HUES48 (cell line): ENCODE measurements around the gene RMI2.

ENCODE experiments used
- H3K27ac ChIP-seq: one replicate; pipeline ENCODE4 v1.7.0; 2013; ENCODE audit warnings: low read depth, low read length, inconsistent platforms
- H3K27me3 ChIP-seq: 2 replicates; pipeline ENCODE4 v1.6.1; 2013; ENCODE audit warnings: mild to moderate bottlenecking, low read length; ENCODE audit not compliant: control insufficient read depth, insufficient read depth
- H3K36me3 ChIP-seq: 2 replicates; pipeline ENCODE4 v1.6.1; 2013; ENCODE audit warnings: low read length; ENCODE audit not compliant: control insufficient read depth, insufficient read depth
- H3K4me1 ChIP-seq: 2 replicates; pipeline ENCODE4 v1.6.1; 2013; ENCODE audit warnings: mild to moderate bottlenecking, low read length; ENCODE audit not compliant: control insufficient read depth, insufficient read depth
- H3K4me3 ChIP-seq: 2 replicates; pipeline ENCODE4 v1.5.1; 2013; ENCODE audit warnings: mild to moderate bottlenecking, low read depth, low read length
- H3K9ac ChIP-seq: 2 replicates; pipeline ENCODE4 v1.6.1; 2013; ENCODE audit warnings: mild to moderate bottlenecking, low read depth, low read length, moderate library complexity
- H3K9me3 ChIP-seq: 2 replicates; pipeline ENCODE4 v1.6.1; 2013; ENCODE audit warnings: low read length; ENCODE audit not compliant: control insufficient read depth, insufficient read depth

The RMI2 gene

DNA sequence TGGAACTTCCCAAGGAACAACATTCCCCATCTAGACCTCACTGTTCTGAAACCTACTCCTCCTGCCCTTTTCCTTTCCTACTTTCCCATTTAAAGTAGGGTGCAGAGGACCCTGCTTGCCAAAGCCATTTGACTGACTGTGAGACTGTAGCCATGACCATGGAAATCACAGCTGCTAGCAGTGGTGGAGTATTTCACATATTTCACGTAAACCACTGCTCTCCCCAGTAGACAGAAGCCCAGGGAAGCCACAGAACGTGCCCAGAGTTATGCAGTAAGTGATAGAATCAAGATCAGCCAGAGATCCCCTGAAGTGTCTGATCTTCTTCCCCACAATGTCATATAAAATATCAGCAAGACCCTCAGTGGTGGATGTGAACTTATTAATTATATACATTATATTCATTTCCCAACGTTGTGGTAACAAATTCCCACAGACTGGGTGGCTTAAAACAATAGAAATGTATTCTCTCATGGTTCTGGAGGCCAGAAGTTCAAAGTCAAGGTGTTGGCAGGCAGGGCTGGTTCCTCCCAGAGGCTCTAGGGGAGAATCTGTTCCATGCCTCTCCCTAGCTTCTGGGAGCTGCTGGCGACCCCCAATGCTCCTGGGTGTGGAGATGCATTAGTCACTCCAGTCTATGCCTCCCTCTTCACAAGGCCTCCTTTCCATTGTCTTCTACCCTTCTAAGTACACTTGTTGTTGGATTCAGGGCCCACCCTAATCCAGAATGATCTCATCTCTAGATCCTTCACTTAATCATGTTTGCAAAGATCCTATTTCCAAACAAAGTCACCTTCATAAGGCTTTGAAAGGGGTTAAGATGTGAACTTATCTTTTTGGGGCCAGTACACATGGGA lies 43.4 kb upstream of the RMI2 start:
- Histone ChIP-seq H3K27ac (no peak overlapping the region), H3K27me3 (no peaks in the 10 kb centered on the region), H3K4me1 (peaks cover 18% of the 10 kb centered on the region), H3K9ac (no peak overlapping the region), H3K9me3 (no peaks in the 10 kb centered on the region), H3K4me3 (no peak overlapping the region), H3K36me3 (no peaks in the 10 kb centered on the region)

DNA sequence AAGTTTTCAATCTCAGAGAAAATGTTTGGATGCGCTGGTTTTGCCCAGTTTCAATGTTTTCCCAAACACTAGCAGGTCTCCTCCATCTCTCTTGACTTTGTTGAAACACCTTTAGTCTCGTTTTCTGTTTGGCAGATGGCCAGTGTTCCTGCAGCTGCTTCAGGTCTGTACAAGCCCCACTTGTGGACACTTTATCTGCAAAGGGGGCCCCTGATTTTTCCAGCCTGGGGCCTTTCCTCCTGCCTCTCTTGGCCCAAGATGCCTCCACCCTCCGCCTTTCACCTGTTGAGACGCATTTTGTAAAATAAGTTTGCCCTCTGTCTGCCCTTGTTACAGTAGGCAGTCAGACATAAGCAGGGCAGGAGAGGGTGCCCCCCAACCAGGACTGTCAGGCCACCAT lies 42.3 kb upstream of the RMI2 start:
- Histone ChIP-seq H3K9me3 (no peaks in the 10 kb centered on the region), H3K9ac (no peak overlapping the region), H3K4me1 (0 out of 2 replicates have a peak, but pooled peaks cover 7% of the 10 kb centered on the region), H3K4me3 (no peak overlapping the region), H3K36me3 (no peaks in the 10 kb centered on the region), H3K27ac (no peak overlapping the region), H3K27me3 (no peaks in the 10 kb centered on the region)

- Histone ChIP-seq H3K4me3 (no peak overlapping the region), H3K4me1 (peaks cover 4% of the 10 kb centered on the region; the same call in 1 of the 2 replicates), H3K27ac (no peak overlapping the region), H3K36me3 (no peaks in the 10 kb centered on the region), H3K9ac (no peak overlapping the region), H3K9me3 (no peaks in the 10 kb centered on the region), H3K27me3 (no peaks in the 10 kb centered on the region)
Measured at GRCh38 chr16:11303405-11304138, 41.7 kb upstream of the RMI2 start.

DNA sequence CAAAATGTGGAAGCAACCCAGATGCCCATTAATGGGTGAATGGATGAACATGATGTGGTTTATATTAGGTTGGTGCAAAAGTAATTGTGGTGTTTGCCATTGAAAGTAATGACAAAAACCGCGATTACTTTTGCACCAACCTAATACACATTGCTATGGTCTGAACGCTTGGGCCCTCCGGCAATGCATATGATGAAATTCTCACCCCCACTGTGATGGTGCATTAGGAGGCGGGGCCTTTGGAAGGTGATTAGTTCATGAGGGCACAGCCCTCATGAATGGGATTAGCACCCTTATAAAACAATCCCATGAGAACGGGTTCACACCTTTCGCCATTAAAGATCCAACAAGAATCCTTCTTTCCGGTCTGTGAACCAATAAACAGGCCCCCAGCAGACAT lies 38.9 kb upstream of the RMI2 start:
- H3K36me3 ChIP-seq = no peaks in the 10 kb centered on the region
- no peak overlapping the region for H3K27ac ChIP-seq
- H3K9ac ChIP-seq = no peak overlapping the region
- H3K9me3 ChIP-seq = no peaks in the 10 kb centered on the region
- no peaks in the 10 kb centered on the region for H3K27me3 ChIP-seq
- H3K4me1 ChIP-seq = peaks cover 4% of the 10 kb centered on the region; the same call in 1 of the 2 replicates
- no peak overlapping the region for H3K4me3 ChIP-seq

DNA sequence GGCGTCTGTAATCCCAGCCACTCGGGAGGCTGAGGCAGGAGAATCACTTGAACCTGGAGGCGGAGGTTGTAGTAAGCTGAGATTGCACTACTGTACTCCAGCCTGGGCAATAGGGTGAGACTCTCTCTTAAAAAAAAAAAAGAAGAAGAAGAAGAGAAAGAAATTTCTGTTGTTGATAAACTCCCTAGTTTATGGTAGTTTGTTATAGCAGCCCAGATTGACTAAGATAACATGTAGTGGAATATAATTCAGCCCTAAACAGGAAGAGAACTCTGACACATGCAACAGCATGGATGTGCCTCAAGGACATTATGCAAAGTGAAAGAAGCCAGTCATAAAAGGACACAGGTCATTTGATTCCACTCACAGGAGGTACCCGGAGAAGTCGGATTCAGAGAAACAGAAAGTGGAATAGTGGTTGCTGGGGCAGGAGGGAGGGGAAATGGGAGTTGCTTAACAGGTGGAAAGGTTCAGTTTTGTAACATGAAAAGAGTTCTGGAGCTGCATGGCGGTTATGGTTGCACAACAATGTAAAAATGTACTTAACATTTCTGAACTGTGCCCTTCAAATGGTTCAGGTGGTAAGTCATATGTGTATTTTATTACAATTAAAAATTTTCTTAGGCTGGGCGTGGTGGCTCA lies 38.1 kb upstream of the RMI2 start:
- Histone ChIP-seq H3K36me3 (no peaks in the 10 kb centered on the region), H3K9me3 (no peaks in the 10 kb centered on the region), H3K27ac (no peak overlapping the region), H3K27me3 (no peaks in the 10 kb centered on the region), H3K4me3 (no peak overlapping the region), H3K9ac (no peak overlapping the region), H3K4me1 (peaks cover 4% of the 10 kb centered on the region; the same call in 1 of the 2 replicates)

DNA sequence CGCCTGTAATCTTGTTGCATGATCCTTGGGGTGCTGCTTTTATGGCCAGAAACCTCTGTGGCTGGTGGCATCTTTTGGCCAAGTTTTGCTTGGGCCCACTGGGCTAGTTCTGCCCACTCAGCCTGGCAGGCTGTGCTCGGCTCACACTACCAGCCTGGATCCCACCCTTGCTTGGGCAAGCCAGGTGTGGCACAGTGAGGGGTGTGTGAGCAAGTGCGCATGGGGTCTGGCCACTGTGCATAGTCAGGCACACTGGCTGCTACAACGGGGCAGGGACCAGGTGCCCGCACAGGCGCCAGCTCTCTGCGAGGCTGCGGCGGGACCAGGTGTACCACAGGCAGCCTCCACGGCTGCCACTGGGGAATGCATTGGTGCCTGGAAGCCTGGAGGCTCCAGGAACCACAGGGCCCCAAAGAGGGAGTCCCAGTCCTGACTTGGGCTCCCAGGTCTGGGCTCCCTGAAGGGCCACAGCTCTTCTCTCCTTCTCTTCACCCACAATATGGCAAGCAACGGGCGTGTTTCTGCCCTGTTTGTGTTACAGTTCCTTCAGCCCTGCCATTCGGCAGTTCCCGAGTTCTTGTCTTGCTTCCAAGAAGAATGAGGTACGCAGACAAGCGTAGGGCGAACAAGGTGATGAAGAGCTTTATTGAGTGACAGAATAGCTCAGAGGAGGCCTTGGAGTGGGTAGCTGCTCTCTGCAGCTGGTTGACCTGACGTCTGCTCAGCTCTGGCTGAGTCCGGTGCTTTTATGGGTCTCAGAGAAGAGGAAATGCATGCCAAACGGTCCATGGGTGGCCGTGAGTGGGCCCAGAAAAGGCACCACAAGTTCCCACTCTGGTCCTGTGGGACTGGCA lies 37.4 kb upstream of the RMI2 start:
- H3K27ac ChIP-seq = no peak overlapping the region
- no peaks in the 10 kb centered on the region for H3K9me3 ChIP-seq
- no peaks in the 10 kb centered on the region for H3K36me3 ChIP-seq
- peaks cover 9% of the 10 kb centered on the region for H3K4me1 ChIP-seq
- H3K4me3 ChIP-seq = no peak overlapping the region
- H3K9ac ChIP-seq = no peak overlapping the region
- no peaks in the 10 kb centered on the region for H3K27me3 ChIP-seq

GRCh38 chr16:11308493-11309283 lies 36.6 kb upstream of the RMI2 start:
- H3K27me3 ChIP-seq = no peaks in the 10 kb centered on the region
- H3K9me3 ChIP-seq = no peaks in the 10 kb centered on the region
- H3K9ac ChIP-seq = no peak overlapping the region
- no peak overlapping the region for H3K4me3 ChIP-seq
- H3K27ac ChIP-seq = no peak overlapping the region
- no peaks in the 10 kb centered on the region for H3K36me3 ChIP-seq
- H3K4me1 ChIP-seq = peaks cover 17% of the 10 kb centered on the region

GRCh38 chr16:11309895-11310633 lies 35.2 kb upstream of the RMI2 start:
- no peak overlapping the region for H3K9ac ChIP-seq
- no peaks in the 10 kb centered on the region for H3K27me3 ChIP-seq
- H3K9me3 ChIP-seq = no peaks in the 10 kb centered on the region
- no peak overlapping the region for H3K4me3 ChIP-seq
- H3K36me3 ChIP-seq = no peaks in the 10 kb centered on the region
- H3K4me1 ChIP-seq = peaks cover 29% of the 10 kb centered on the region
- no peak overlapping the region for H3K27ac ChIP-seq

GRCh38 chr16:11310634-11310977 lies 34.7 kb upstream of the RMI2 start:
- Histone ChIP-seq H3K36me3 (no peaks in the 10 kb centered on the region), H3K9me3 (no peaks in the 10 kb centered on the region), H3K9ac (no peak overlapping the region), H3K4me3 (no peak overlapping the region), H3K27me3 (no peaks in the 10 kb centered on the region), H3K27ac (no peak overlapping the region), H3K4me1 (peaks cover 33% of the 10 kb centered on the region)
